ENCODE data around the gene PTPRN2.

GRCh38 chr7:158065340-158065739 is 522.3 kb downstream of the PTPRN2 start:
- no peak for TF ChIP-seq POLR2A (IDR thresholded peaks at IDR 0.05)
- no peak for TF ChIP-seq CTCF (IDR thresholded peaks at IDR 0.05)
- no peak for TF ChIP-seq EP300 (IDR thresholded peaks at IDR 0.05)
